Fibroblast of lung (primary cell): ENCODE results near the gene DHX36.

Experiments
- EZH2 ChIP-seq: IDR thresholded peaks from 2 replicates; pipeline ENCODE4 v1.5.1; 2012; ENCODE audit warnings: low read length, control low read depth, mild to moderate bottlenecking; ENCODE audit errors: missing control alignments
- TF ChIP-seq, protein P1 (sequence below), 2 donors: IDR thresholded peaks in 1 of 2; conservative IDR thresholded peaks in 1 of 2; 1 replicate in 1 of 2; 2 replicates in 1 of 2; pipeline ENCODE4 v1.5.1; 2011 to 2012; ENCODE audit warnings: low read length in 2 of 2, control low read depth in 1 of 2, inconsistent platforms in 1 of 2, low read depth in 1 of 2, mild to moderate bottlenecking in 1 of 2

DNA sequence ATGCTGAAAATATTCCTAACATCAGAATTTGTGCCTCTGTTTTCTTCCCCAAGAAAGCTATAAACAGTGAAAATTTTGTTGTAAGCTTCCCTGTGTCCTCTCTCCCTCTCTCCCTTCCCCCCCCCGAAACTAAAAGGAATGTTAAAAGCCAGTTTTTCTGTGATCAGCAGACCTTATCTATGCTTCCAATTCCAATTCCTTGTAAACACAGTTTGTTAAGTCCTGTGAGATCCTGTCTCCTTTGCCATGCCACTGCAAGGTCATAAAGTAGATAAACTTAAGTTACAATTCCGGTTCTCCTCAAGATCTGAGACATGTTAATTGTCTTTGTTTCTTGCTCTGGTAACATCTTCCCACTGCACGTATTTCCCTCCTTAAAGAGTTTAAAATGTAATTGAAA lies 42.9 kb upstream of the DHX36 start:
- TF ChIP-seq, protein P1, sequence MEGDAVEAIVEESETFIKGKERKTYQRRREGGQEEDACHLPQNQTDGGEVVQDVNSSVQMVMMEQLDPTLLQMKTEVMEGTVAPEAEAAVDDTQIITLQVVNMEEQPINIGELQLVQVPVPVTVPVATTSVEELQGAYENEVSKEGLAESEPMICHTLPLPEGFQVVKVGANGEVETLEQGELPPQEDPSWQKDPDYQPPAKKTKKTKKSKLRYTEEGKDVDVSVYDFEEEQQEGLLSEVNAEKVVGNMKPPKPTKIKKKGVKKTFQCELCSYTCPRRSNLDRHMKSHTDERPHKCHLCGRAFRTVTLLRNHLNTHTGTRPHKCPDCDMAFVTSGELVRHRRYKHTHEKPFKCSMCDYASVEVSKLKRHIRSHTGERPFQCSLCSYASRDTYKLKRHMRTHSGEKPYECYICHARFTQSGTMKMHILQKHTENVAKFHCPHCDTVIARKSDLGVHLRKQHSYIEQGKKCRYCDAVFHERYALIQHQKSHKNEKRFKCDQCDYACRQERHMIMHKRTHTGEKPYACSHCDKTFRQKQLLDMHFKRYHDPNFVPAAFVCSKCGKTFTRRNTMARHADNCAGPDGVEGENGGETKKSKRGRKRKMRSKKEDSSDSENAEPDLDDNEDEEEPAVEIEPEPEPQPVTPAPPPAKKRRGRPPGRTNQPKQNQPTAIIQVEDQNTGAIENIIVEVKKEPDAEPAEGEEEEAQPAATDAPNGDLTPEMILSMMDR (conservative IDR thresholded peaks at IDR 0.05 in 1 of 2, IDR thresholded peaks at IDR 0.05 in 1 of 2; ENCODE audit: low read depth in 1 of 2, low read length in 2 of 2): no peak
- no peak for TF ChIP-seq EZH2
